NB4 (cell line): ENCODE results near the gene ITPR3.

Experiments
- MYC ChIP-seq: IDR thresholded peaks from 2 replicates; pipeline ENCODE4 v1.6.1; 2011; ENCODE audit warnings: low read depth, low read length
- POLR2A ChIP-seq: IDR thresholded peaks from 2 replicates; pipeline ENCODE4 v1.6.1; 2011; ENCODE audit warnings: mild to moderate bottlenecking; ENCODE audit not compliant: insufficient read length; ENCODE audit errors: extremely low read depth
- TF ChIP-seq, protein P1 (sequence below): IDR thresholded peaks from one replicate; pipeline ENCODE4 v1.5.1; 2012; ENCODE audit warnings: low read depth, low read length

DNA sequence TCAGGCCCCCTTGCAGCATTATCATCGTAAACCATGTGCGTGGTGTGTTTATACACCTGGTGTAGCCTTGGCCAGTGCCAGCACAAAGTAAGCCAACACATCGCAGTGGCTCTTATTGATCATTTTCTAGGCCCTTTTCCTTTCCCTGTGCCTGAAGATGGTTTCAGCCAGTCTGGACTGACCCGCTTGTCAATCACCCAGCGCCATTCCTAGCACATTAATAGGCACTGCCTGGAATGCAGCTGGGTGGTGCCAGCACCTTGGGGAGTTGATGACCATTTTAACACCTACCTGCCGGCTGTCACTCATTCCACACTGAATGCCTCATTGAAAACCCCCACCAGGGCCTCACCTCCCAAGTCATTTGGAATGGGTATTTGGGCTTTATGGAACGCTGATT is 95.3 kb downstream of the ITPR3 start:
- TF ChIP-seq POLR2A (no peak), MYC (no peak)
- TF ChIP-seq, protein P1, sequence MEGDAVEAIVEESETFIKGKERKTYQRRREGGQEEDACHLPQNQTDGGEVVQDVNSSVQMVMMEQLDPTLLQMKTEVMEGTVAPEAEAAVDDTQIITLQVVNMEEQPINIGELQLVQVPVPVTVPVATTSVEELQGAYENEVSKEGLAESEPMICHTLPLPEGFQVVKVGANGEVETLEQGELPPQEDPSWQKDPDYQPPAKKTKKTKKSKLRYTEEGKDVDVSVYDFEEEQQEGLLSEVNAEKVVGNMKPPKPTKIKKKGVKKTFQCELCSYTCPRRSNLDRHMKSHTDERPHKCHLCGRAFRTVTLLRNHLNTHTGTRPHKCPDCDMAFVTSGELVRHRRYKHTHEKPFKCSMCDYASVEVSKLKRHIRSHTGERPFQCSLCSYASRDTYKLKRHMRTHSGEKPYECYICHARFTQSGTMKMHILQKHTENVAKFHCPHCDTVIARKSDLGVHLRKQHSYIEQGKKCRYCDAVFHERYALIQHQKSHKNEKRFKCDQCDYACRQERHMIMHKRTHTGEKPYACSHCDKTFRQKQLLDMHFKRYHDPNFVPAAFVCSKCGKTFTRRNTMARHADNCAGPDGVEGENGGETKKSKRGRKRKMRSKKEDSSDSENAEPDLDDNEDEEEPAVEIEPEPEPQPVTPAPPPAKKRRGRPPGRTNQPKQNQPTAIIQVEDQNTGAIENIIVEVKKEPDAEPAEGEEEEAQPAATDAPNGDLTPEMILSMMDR, result no peak
